GM23248 (cell line): Measurements from ENCODE around the gene NTF3. TPM values are rescaled to one million over a fixed set of nuclear protein-coding genes. Genes with fewer than 3 reads are reported as not detected.

Experiments used
- DNase-seq: peaks from one replicate; pipeline ENCODE4 v3.0.0-alpha.2; 2015
- H2AFZ ChIP-seq: fragments of 200-600 bp; sonication (generic); 2 replicates; pipeline ENCODE4 v1.6.1; 2016; ENCODE audit warnings: antibody characterized with exemption
- H3F3A ChIP-seq: fragments of 200-600 bp; sonication (generic); 2 replicates; pipeline ENCODE4 v1.6.1; 2016; ENCODE audit warnings: mild to moderate bottlenecking, antibody characterized with exemption, mixed run types; ENCODE audit not compliant: insufficient read depth
- H3K27ac ChIP-seq: fragments of 200-600 bp; sonication (generic); 2 replicates; pipeline ENCODE4 v1.5.1; 2016; ENCODE audit warnings: mild to moderate bottlenecking
- H3K27me3 ChIP-seq: fragments of 200-600 bp; sonication (generic); replicated peaks from 2 replicates; pipeline ENCODE4 v1.6.1; 2016; ENCODE audit warnings: mild to moderate bottlenecking; ENCODE audit not compliant: insufficient read depth
- H3K36me3 ChIP-seq: fragments of 200-600 bp; sonication (generic); 2 replicates; pipeline ENCODE4 v1.6.1; 2016; ENCODE audit warnings: low read depth, mild to moderate bottlenecking
- H3K4me1 ChIP-seq: fragments of 200-600 bp; sonication (generic); 2 replicates; pipeline ENCODE4 v1.6.1; 2016; ENCODE audit warnings: mild to moderate bottlenecking; ENCODE audit not compliant: insufficient read depth
- H3K4me2 ChIP-seq: fragments of 200-600 bp; sonication (generic); one replicate; pipeline ENCODE4 v1.6.1; 2016; ENCODE audit warnings: mild to moderate bottlenecking; ENCODE audit not compliant: unreplicated experiment
- H3K4me3 ChIP-seq: fragments of 200-600 bp; sonication (generic); 2 replicates; pipeline ENCODE4 v1.5.1; 2016; ENCODE audit warnings: mild to moderate bottlenecking
- H3K79me2 ChIP-seq: fragments of 200-600 bp; sonication (generic); 2 replicates; pipeline ENCODE4 v1.6.1; 2016; ENCODE audit warnings: mild to moderate bottlenecking; ENCODE audit not compliant: insufficient read depth
- H3K9ac ChIP-seq: fragments of 200-600 bp; sonication (generic); 2 replicates; pipeline ENCODE4 v1.6.1; 2016; ENCODE audit warnings: mild to moderate bottlenecking
- H3K9me2 ChIP-seq: fragments of 200-600 bp; sonication (generic); 2 replicates; pipeline ENCODE4 v1.6.1; 2016; ENCODE audit warnings: mixed run types, mild to moderate bottlenecking, moderate library complexity; ENCODE audit not compliant: insufficient read depth
- H3K9me3 ChIP-seq: fragments of 200-600 bp; sonication (generic); one replicate; pipeline ENCODE4 v1.6.1; 2017; ENCODE audit warnings: low read depth
- H4K20me1 ChIP-seq: fragments of 200-600 bp; sonication (generic); 2 replicates; pipeline ENCODE4 v1.6.0; 2016; ENCODE audit not compliant: insufficient read depth
- EZH2 ChIP-seq: fragments of 200-600 bp; sonication (generic); IDR thresholded peaks from 2 replicates; pipeline ENCODE4 v1.6.1; 2018; ENCODE audit warnings: antibody characterized with exemption, mild to moderate bottlenecking; ENCODE audit not compliant: insufficient read depth, poor library complexity, severe bottlenecking
- EZH2phosphoT487 ChIP-seq: fragments of 200-600 bp; sonication (generic); IDR thresholded peaks from 2 replicates; pipeline ENCODE4 v1.6.1; 2018; ENCODE audit warnings: antibody characterized with exemption, moderate library complexity, mild to moderate bottlenecking, low read depth; ENCODE audit not compliant: insufficient read depth
- WGBS, 2 experiments: methylation state at CpG; one replicate each; pipeline ENCODE4 v1.1.6; 2015 to 2017; ENCODE audit warnings: low lambda C conversion rate in 2 of 2, low coverage in 1 of 2; ENCODE audit errors: missing lambda C conversion rate in 2 of 2; 5-methylcytosine and 5-hydroxymethylcytosine counted together
- in situ Hi-C: fragments of 300-500 bp; cut with MboI; formaldehyde crosslinking; loops from 2 replicates; pipeline ENCODE4 v1.15.0; 2020
- polyA plus RNA-seq: library from polyadenylated mRNA; unstranded; fragments of >200 nt; fragmentation: Nextera tagmentation; extraction: Ambion mirVana; gene quantifications from 2 replicates; pipeline ENCODE4 v1.2.1, GENCODE V29; 2016
- total RNA-seq: library from RNA; depleted of rRNA; stranded (reverse); fragments of >200 nt; shearing (Covaris generic); gene quantifications from 2 replicates; pipeline ENCODE4 v1.2.3, GENCODE V29; 2014

The NTF3 gene
- total and polyA plus RNA-seq, 2 experiments from 2014 or later, result 4.8 to 6.0 TPM

DNA sequence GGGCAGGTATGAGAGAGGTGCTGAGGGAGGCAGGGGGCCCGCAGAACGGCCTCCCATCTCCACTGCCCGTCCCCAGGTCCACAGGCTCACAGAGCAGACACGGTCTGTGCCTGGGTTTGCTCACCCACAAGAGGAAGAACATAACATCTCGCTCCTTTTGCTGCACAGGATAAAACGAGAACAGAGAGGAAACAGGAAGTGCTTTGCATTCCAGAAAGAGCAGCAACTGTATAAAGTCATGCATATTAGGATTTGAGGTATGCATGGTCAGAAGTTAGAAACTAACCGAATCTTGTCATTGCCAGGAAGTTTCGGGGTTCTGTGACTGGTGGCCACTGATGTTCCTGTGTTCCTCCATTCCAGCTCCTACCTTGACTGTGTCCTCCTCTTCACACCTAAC is 25.0 kb downstream of the NTF3 start:
- peaks cover 15% of the 10 kb centered on the region for H3K4me1 ChIP-seq
- in situ Hi-C loops, result no loop called here
- H3K9ac ChIP-seq, result no peak overlapping the region
- H3K27ac ChIP-seq, result peak overlapping the region; percentile 32
- DNase-seq, result peak; percentile 68
- H3K27me3 ChIP-seq, result no peaks in the 10 kb centered on the region
- peak overlapping the region; percentile 4; the same call in 1 of the 2 replicates for H3K4me3 ChIP-seq
- H2AFZ ChIP-seq, result peak overlapping the region; percentile 74
- H3F3A ChIP-seq, result 0 out of 2 replicates have a peak, but pooled peaks cover 4% of the 10 kb centered on the region
- H3K9me3 ChIP-seq, result no peaks in the 10 kb centered on the region
- no peaks in the 10 kb centered on the region for H4K20me1 ChIP-seq
- no peak for TF ChIP-seq EZH2phosphoT487
- no peak for TF ChIP-seq EZH2
- no peaks in the 10 kb centered on the region for H3K79me2 ChIP-seq
- H3K4me2 ChIP-seq, result peak overlapping the region; percentile 65
- H3K36me3 ChIP-seq, result no peaks in the 10 kb centered on the region
- WGBS, 2 experiments, result 46 to 48% methylated on average over 8 of the region's 8 CpGs
- H3K9me2 ChIP-seq, result no peaks in the 10 kb centered on the region

GRCh38 chr12:5458229-5459050 is 26.5 kb downstream of the NTF3 start:
- Histone ChIP-seq H4K20me1 (no peaks in the 10 kb centered on the region), H3K9ac (no peak overlapping the region), H3K27ac (no peak overlapping the region), H3K36me3 (no peaks in the 10 kb centered on the region), H3K9me3 (no peaks in the 10 kb centered on the region), H3K4me2 (no peak overlapping the region), H3F3A (0 out of 2 replicates have a peak, but pooled peaks cover 4% of the 10 kb centered on the region), H3K4me1 (peaks cover 15% of the 10 kb centered on the region), H3K27me3 (no peaks in the 10 kb centered on the region), H3K4me3 (no peak overlapping the region), H3K79me2 (no peaks in the 10 kb centered on the region), H2AFZ (no peak overlapping the region), H3K9me2 (no peaks in the 10 kb centered on the region)
- in situ Hi-C loops, result no loop called here
- 89% methylated on average over 12 of the region's 12 CpGs for WGBS, 2 experiments
- TF ChIP-seq EZH2, result no peak
- no peak for TF ChIP-seq EZH2phosphoT487
- no peak for DNase-seq

DNA sequence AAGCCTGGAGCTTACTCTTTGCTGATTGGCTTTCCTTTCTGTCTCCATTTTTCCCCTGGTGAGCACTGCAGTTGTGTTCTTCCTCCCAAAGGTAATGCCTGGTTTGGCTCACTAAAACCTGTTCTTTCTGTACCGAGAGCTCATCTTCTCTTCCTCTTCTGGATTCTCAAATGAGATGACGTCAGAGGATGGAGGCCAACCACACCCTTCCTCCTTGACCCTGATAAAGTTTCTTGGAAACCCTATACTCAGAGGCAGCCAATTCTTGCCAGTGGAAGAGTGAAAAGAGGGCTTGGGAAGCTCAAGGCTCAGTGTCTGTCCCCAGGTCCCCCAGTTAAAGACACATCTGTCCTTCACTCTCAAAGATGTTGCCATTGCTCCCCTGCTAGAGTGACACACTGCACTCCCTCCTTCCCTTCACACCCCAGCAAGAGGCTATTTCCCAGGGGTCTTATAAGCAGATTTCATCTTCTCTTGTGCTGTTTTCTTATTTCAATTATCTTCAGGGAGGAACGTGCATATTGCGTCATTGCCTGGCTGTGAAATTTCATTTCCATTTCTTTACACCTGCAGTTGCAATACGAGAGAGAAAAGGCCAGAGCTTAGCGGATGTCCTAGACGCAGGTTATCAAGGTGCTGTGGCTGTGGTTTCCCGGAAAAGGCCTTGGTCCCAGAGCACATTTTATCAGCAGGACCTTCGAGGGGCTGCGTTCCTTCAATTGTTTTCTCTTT is 27.3 kb downstream of the NTF3 start:
- H3K9ac ChIP-seq, result no peak overlapping the region
- no peak for DNase-seq
- H3K9me3 ChIP-seq, result no peaks in the 10 kb centered on the region
- no peak overlapping the region for H3K4me3 ChIP-seq
- H2AFZ ChIP-seq, result no peak overlapping the region
- peaks cover 15% of the 10 kb centered on the region for H3K4me1 ChIP-seq
- in situ Hi-C loops, result no loop called here
- no peak overlapping the region for H3K4me2 ChIP-seq
- no peaks in the 10 kb centered on the region for H3K79me2 ChIP-seq
- H4K20me1 ChIP-seq, result no peaks in the 10 kb centered on the region
- no peaks in the 10 kb centered on the region for H3K27me3 ChIP-seq
- H3K36me3 ChIP-seq, result no peaks in the 10 kb centered on the region
- 0 out of 2 replicates have a peak, but pooled peaks cover 4% of the 10 kb centered on the region for H3F3A ChIP-seq
- TF ChIP-seq EZH2phosphoT487 (no peak), EZH2 (no peak)
- WGBS, 2 experiments, result 79 to 82% methylated on average over 10 of the region's 10 CpGs
- no peaks in the 10 kb centered on the region for H3K9me2 ChIP-seq
- no peak overlapping the region for H3K27ac ChIP-seq

DNA sequence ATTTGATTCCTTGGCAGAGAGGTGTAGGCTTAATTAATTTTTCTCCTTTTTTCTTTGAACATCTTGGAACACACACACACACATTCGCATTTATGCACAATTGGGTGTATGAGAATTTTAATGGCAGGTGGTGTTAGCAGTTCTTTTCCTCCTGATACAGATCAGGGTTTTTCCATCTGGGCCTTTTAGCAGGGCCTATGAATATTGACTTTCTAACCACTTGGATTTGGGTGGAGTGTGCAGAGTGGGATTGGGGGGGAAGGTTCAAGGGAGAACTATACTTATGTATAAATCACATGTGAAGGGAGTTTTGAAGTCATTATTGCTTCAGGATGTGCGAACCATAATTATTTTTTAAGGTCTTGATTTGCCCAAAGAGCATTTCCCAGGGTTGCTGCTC is 28.9 kb downstream of the NTF3 start:
- no peak overlapping the region for H3K4me3 ChIP-seq
- no peak overlapping the region for H2AFZ ChIP-seq
- 63 to 79% methylated on average over 2 of the region's 2 CpGs for WGBS, 2 experiments
- TF ChIP-seq EZH2phosphoT487, result no peak
- no peak for TF ChIP-seq EZH2
- no peak overlapping the region for H3K4me2 ChIP-seq
- H3K79me2 ChIP-seq, result no peaks in the 10 kb centered on the region
- H3K9me3 ChIP-seq, result no peaks in the 10 kb centered on the region
- H3K9me2 ChIP-seq, result no peaks in the 10 kb centered on the region
- no peaks in the 10 kb centered on the region for H3K27me3 ChIP-seq
- H3F3A ChIP-seq, result 0 out of 2 replicates have a peak, but pooled peaks cover 4% of the 10 kb centered on the region
- H3K4me1 ChIP-seq, result peaks cover 15% of the 10 kb centered on the region
- no peak overlapping the region for H3K9ac ChIP-seq
- H3K27ac ChIP-seq, result no peak overlapping the region
- no peak for DNase-seq
- no peaks in the 10 kb centered on the region for H3K36me3 ChIP-seq
- H4K20me1 ChIP-seq, result no peaks in the 10 kb centered on the region
- in situ Hi-C loops, result no loop called here
